ENCODE data around the gene CCHCR1. TPM values are rescaled to one million over a fixed set of nuclear protein-coding genes. Genes with fewer than 3 reads are reported as not detected.

CCHCR1 gene
- total RNA-seq, 2 experiments from 2014 or later: 17.5 to 18.2 TPM

GRCh38 chr6:31179042-31179386 is 21.4 kb upstream of the CCHCR1 start:
- Histone ChIP-seq H3K36me3 (ENCODE audit: insufficient read depth, low read length) (no peaks in the 10 kb centered on the region), H3K9me3 (ENCODE audit: control insufficient read depth in 1 of 2, insufficient read depth in 1 of 2, low read length in 2 of 2) (no peaks in the 10 kb centered on the region), H3K4me1 (ENCODE audit: insufficient read depth, low read length) (peaks cover 19% of the 10 kb centered on the region), H3K27me3 (ENCODE audit: control insufficient read depth in 1 of 2, insufficient read depth in 2 of 2, low read length in 2 of 2) (no peaks in the 10 kb centered on the region), H3K4me3 (ENCODE audit: low read length) (no peak overlapping the region), H3K27ac (ENCODE audit: low read depth in 1 of 2, low read length in 2 of 2) (no peak overlapping the region)
- ATAC-seq (ENCODE audit: poor library complexity) (no peak), DNase-seq (no peak)
- Mint-ChIP-seq H3K27me3 (no peaks in the 10 kb centered on the region), H3K4me3 (no peak overlapping the region), H3K36me3 (ENCODE audit: low read depth) (no peaks in the 10 kb centered on the region), H3K4me1 (ENCODE audit: low read depth) (peaks cover 22% of the 10 kb centered on the region), H3K9me3 (no peaks in the 10 kb centered on the region), H3K27ac (no peak overlapping the region)
- no peak for TF ChIP-seq CTCF (IDR thresholded peaks at IDR 0.05)
- intact Hi-C loops (cut with DNase I, micrococcal nuclease): loop anchor here in 1 of 2 experiments (5.0 kb wide), 1 partner anchor 37 kb away; no protein-coding TSS in a partner anchor
- ChIA-PET CTCF (no interaction called here), POLR2A (no interaction called here)

DNA sequence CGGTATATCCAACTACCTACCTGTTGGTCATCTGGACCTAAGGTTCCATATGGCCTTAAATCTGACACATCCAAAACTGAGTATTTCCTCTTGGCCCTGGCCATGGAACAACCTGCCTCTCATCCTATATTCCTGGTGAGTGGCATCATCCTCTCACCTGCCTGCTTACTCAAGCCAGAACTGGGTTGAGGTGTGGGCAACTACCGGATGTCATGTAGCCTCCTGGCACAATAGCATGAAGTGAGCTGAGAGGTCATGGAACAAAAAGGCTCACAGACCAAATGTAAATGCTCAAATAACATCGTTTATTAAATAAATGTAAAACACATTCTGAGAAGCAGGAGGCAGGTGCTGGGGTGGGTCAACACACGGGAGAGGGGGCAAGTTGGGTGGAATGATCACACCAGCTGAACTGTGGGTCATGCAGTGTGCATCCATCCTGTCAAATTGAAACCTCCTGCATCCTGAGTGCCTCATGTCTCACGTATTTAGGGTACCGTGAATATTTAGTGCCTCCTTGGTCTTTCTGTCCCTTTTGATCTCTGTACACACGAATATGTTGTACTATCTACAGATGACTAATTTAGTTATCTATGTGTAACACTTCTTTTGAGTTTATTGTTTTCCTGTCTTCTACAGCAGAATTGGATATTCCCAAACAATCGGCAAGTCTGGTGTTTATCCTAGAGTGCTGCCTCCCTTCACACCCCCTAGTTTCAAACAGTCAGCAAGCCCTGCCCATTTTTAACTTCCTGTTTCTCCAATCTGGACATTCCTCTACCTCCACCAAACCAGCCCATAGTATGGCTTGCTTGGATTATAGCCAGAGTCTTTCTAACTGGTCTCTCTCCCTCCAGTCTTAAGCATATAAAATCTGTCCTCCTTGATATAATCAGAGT is 20.8 kb upstream of the CCHCR1 start:
- no peak overlapping the region for H3K27ac ChIP-seq (ENCODE audit: low read depth in 1 of 2, low read length in 2 of 2)

GRCh38 chr6:31175971-31176370 is 18.4 kb upstream of the CCHCR1 start:
- no peaks in the 10 kb centered on the region for H3K27me3 Mint-ChIP-seq
- POLR2A ChIA-PET: no interaction called here
- no peak overlapping the region for H3K27ac Mint-ChIP-seq
- DNase-seq (peak in 1 of 14 experiments; percentile 38), ATAC-seq (ENCODE audit: poor library complexity) (no peak)
- peaks cover 22% of the 10 kb centered on the region for H3K4me1 Mint-ChIP-seq (ENCODE audit: low read depth)
- Histone ChIP-seq H3K4me3 (ENCODE audit: low read length) (no peak overlapping the region), H3K4me1 (ENCODE audit: insufficient read depth, low read length) (peaks cover 19% of the 10 kb centered on the region), H3K9me3 (ENCODE audit: control insufficient read depth in 1 of 2, insufficient read depth in 1 of 2, low read length in 2 of 2) (no peaks in the 10 kb centered on the region), H3K27ac (ENCODE audit: low read depth in 1 of 2, low read length in 2 of 2) (no peak overlapping the region), H3K27me3 (ENCODE audit: control insufficient read depth in 1 of 2, insufficient read depth in 2 of 2, low read length in 2 of 2) (no peaks in the 10 kb centered on the region), H3K36me3 (ENCODE audit: insufficient read depth, low read length) (no peaks in the 10 kb centered on the region)
- no peak for TF ChIP-seq CTCF (IDR thresholded peaks at IDR 0.05)
- intact Hi-C loops (cut with DNase I, micrococcal nuclease): loop anchor here in 1 of 2 experiments (5.0 kb wide), 1 partner anchor 34 kb away; no protein-coding TSS in a partner anchor
- CTCF ChIA-PET: interaction anchor here (0.9 kb wide), 1 partner anchor 21 kb away, joined by 3 read pairs; no protein-coding TSS in a partner anchor
- no peaks in the 10 kb centered on the region for H3K36me3 Mint-ChIP-seq (ENCODE audit: low read depth)
- H3K4me3 Mint-ChIP-seq: peak overlapping the region; percentile 40
- no peaks in the 10 kb centered on the region for H3K9me3 Mint-ChIP-seq

More for the DNA sequence above, 20.8 kb upstream of the CCHCR1 start:
- ATAC-seq (ENCODE audit: poor library complexity) (no peak), DNase-seq (peak in 1 of 14 experiments; percentile 32)
- no peaks in the 10 kb centered on the region for H3K36me3 ChIP-seq (ENCODE audit: insufficient read depth, low read length)
- Mint-ChIP-seq H3K27ac (no peak overlapping the region), H3K4me1 (ENCODE audit: low read depth) (peaks cover 22% of the 10 kb centered on the region), H3K27me3 (no peaks in the 10 kb centered on the region), H3K36me3 (ENCODE audit: low read depth) (no peaks in the 10 kb centered on the region), H3K9me3 (no peaks in the 10 kb centered on the region), H3K4me3 (no peak overlapping the region)
- H3K4me3 ChIP-seq (ENCODE audit: low read length): no peak overlapping the region
- intact Hi-C loops (cut with DNase I, micrococcal nuclease): loop anchor here in 1 of 2 experiments (5.0 kb wide), 1 partner anchor 36 kb away; no protein-coding TSS in a partner anchor
- H3K9me3 ChIP-seq (ENCODE audit: control insufficient read depth in 1 of 2, insufficient read depth in 1 of 2, low read length in 2 of 2): no peaks in the 10 kb centered on the region
- H3K27me3 ChIP-seq (ENCODE audit: control insufficient read depth in 1 of 2, insufficient read depth in 2 of 2, low read length in 2 of 2): no peaks in the 10 kb centered on the region
- POLR2A ChIA-PET: no interaction called here
- CTCF ChIA-PET: no interaction called here
- peaks cover 19% of the 10 kb centered on the region for H3K4me1 ChIP-seq (ENCODE audit: insufficient read depth, low read length)
- TF ChIP-seq CTCF (IDR thresholded peaks at IDR 0.05): no peak
